HEK293 (cell line): ENCODE data around the gene PPP1R3F.

ENCODE experiments used
- CTCF ChIP-seq: fragments of 450-650 bp; formaldehyde crosslinking; IDR thresholded peaks from 2 replicates; pipeline ENCODE4 v1.5.1; 2016; ENCODE audit warnings: missing biosample characterization, missing genetic modification characterization
- MYNN ChIP-seq: fragments of 450-650 bp; formaldehyde crosslinking; IDR thresholded peaks from 2 replicates; pipeline ENCODE4 v1.5.1; 2016; ENCODE audit warnings: missing biosample characterization, missing genetic modification characterization, borderline replicate concordance
- SCRT1 ChIP-seq: fragments of 450-650 bp; formaldehyde crosslinking; IDR thresholded peaks from 2 replicates; pipeline ENCODE4 v1.5.1; 2016; ENCODE audit warnings: missing biosample characterization, missing genetic modification characterization, borderline replicate concordance
- TRIM28 ChIP-seq: IDR thresholded peaks from 2 replicates; pipeline ENCODE4 v1.6.1; 2011; ENCODE audit warnings: low read length, control low read depth, borderline replicate concordance
- YY1 ChIP-seq: fragments of 450-650 bp; formaldehyde crosslinking; IDR thresholded peaks from 2 replicates; pipeline ENCODE4 v1.5.1; 2018; ENCODE audit warnings: missing biosample characterization, missing genetic modification characterization
- YY2 ChIP-seq: fragments of 450-650 bp; formaldehyde crosslinking; IDR thresholded peaks from 2 replicates; pipeline ENCODE4 v1.5.1; 2016; ENCODE audit warnings: missing biosample characterization, missing genetic modification characterization
- ZBTB8A ChIP-seq: fragments of 450-650 bp; formaldehyde crosslinking; IDR thresholded peaks from 2 replicates; pipeline ENCODE4 v1.5.1; 2016; ENCODE audit warnings: missing biosample characterization, missing genetic modification characterization
- ZNF175 ChIP-seq: fragments of 450-650 bp; formaldehyde crosslinking; IDR thresholded peaks from 2 replicates; pipeline ENCODE4 v1.5.1; 2016; ENCODE audit warnings: missing biosample characterization, missing genetic modification characterization
- ZNF416 ChIP-seq: fragments of 450-650 bp; formaldehyde crosslinking; IDR thresholded peaks from 2 replicates; pipeline ENCODE4 v1.5.1; 2016; ENCODE audit warnings: missing biosample characterization, missing genetic modification characterization
- ZNF426 ChIP-seq: fragments of 450-650 bp; formaldehyde crosslinking; IDR thresholded peaks from 2 replicates; pipeline ENCODE4 v1.5.1; 2017; ENCODE audit warnings: missing biosample characterization, missing genetic modification characterization, mild to moderate bottlenecking, inconsistent platforms, moderate library complexity
- ZNF449 ChIP-seq: fragments of 450-650 bp; formaldehyde crosslinking; IDR thresholded peaks from 2 replicates; pipeline ENCODE4 v1.5.1; 2017; ENCODE audit warnings: missing biosample characterization, mild to moderate bottlenecking, missing genetic modification characterization, moderate library complexity
- ZNF549 ChIP-seq: fragments of 450-650 bp; IDR thresholded peaks from 2 replicates; pipeline ENCODE4 v1.5.1; 2018; ENCODE audit warnings: missing biosample characterization, missing genetic modification characterization, mild to moderate bottlenecking, inconsistent platforms, moderate library complexity
- ZNF555 ChIP-seq: fragments of 450-650 bp; formaldehyde crosslinking; conservative IDR thresholded peaks from 2 replicates; pipeline ENCODE4 v1.5.1; 2017; ENCODE audit warnings: missing biosample characterization, mild to moderate bottlenecking, missing genetic modification characterization, inconsistent platforms
- TF ChIP-seq, protein P1 (sequence below): fragments of 450-650 bp; formaldehyde crosslinking; IDR thresholded peaks from 2 replicates; pipeline ENCODE4 v1.5.1; 2016; ENCODE audit warnings: missing biosample characterization, missing genetic modification characterization, low read depth

DNA sequence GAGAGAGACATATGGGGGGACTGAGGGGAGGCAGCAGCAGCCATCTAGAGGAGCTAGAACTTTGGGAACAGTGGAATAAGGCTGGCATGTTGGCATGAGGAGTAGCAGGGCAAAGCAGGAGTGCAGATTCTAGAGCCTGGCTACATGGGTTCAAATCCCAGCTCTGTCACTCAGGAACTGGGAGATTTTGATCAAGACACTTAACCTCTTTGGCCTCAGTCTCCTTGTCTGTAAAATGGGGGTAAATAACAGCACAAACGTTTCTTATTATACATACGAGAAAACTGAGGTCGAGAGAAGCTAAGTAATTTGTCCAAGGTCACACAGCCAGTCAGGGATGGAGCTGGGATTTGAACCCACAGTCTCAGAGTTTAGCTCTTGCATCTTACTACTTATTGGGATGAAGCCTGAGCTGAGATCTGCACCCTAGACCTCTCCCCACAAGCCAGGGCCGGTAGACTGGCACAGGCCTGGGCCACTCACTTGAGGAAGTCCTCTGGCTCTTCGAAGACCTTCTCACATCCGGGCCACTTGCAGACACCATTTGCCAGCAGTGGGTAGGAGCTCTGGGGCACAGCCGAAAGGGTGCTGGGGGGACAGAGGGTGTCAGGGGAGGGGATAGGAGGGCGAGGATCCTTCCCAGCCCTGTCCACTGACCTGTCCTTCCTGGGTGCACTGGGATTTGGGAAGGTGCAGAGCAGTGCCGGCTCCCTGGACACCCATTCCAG is 13.2 kb upstream of the PPP1R3F start:
- TF ChIP-seq CTCF (no peak), YY1 (tag by site-specific recombination) (no peak), ZBTB8A (tag by site-specific recombination) (no peak), ZNF416 (tag by site-specific recombination) (no peak), ZNF555 (tag by site-specific recombination) (no peak), SCRT1 (no peak), MYNN (tag by site-specific recombination) (no peak), ZNF549 (tag by site-specific recombination) (no peak), TRIM28 (no peak), YY2 (tag by site-specific recombination) (no peak), ZNF449 (tag by site-specific recombination) (no peak), ZNF175 (tag by site-specific recombination) (no peak), ZNF426 (tag by site-specific recombination) (no peak)
- TF ChIP-seq, protein P1, sequence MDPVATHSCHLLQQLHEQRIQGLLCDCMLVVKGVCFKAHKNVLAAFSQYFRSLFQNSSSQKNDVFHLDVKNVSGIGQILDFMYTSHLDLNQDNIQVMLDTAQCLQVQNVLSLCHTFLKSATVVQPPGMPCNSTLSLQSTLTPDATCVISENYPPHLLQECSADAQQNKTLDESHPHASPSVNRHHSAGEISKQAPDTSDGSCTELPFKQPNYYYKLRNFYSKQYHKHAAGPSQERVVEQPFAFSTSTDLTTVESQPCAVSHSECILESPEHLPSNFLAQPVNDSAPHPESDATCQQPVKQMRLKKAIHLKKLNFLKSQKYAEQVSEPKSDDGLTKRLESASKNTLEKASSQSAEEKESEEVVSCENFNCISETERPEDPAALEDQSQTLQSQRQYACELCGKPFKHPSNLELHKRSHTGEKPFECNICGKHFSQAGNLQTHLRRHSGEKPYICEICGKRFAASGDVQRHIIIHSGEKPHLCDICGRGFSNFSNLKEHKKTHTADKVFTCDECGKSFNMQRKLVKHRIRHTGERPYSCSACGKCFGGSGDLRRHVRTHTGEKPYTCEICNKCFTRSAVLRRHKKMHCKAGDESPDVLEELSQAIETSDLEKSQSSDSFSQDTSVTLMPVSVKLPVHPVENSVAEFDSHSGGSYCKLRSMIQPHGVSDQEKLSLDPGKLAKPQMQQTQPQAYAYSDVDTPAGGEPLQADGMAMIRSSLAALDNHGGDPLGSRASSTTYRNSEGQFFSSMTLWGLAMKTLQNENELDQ (tag by site-specific recombination): no peak
